Omental fat pad (tissue), 4 donors: ENCODE measurements around the gene KSR1. TPM values are rescaled to one million over a fixed set of nuclear protein-coding genes. Genes with fewer than 3 reads are reported as not detected.

Source experiments
- ATAC-seq: fragments of 150-250 bp; one replicate; pipeline ENCODE4 v1.9.1; 2016; ENCODE audit warnings: mild to moderate bottlenecking, moderate library complexity; ENCODE audit not compliant: low FRiP score
- DNase-seq: peaks from one replicate; pipeline ENCODE4 v3.0.0-alpha.2; 2019; ENCODE audit warnings: low spot score
- total RNA-seq, 4 donors: library from RNA; depleted of rRNA; stranded (reverse); fragments of >200 nt; gene quantifications; one replicate each; pipeline ENCODE4 v1.1.0, GENCODE V29; 2016
- TF ChIP-seq, protein P1 (sequence below), 3 donors: fragments of 450-650 bp; IDR thresholded peaks; one replicate each; pipeline ENCODE4 v1.5.1; 2016 to 2017; ENCODE audit warnings: antibody characterized with exemption in 3 of 3, mild to moderate bottlenecking in 3 of 3, moderate library complexity in 2 of 3

The KSR1 gene
- total RNA-seq, 4 donors from 2014 or later, result 25.8 to 42.3 (median 33.9) TPM

DNA sequence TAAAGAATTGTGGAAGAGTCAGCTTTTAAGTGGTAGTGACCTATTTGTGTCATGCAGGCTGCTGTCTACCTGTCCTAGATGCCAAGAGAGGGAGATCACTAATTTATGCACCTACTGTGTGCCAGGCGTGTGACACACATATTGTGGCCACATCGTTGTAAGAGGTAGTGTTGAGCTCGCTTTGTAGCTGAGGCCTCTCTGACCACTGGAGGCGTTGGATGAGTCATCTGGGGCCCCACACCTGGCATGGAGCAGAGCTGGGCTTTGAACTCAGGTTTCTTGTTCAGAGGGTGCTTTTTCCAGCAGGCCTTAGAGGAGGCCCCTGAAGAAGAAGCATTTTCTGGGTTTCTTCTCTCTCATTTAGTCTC lies 122.5 kb downstream of the KSR1 start:
- DNase-seq, result no peak
- TF ChIP-seq, protein P1, sequence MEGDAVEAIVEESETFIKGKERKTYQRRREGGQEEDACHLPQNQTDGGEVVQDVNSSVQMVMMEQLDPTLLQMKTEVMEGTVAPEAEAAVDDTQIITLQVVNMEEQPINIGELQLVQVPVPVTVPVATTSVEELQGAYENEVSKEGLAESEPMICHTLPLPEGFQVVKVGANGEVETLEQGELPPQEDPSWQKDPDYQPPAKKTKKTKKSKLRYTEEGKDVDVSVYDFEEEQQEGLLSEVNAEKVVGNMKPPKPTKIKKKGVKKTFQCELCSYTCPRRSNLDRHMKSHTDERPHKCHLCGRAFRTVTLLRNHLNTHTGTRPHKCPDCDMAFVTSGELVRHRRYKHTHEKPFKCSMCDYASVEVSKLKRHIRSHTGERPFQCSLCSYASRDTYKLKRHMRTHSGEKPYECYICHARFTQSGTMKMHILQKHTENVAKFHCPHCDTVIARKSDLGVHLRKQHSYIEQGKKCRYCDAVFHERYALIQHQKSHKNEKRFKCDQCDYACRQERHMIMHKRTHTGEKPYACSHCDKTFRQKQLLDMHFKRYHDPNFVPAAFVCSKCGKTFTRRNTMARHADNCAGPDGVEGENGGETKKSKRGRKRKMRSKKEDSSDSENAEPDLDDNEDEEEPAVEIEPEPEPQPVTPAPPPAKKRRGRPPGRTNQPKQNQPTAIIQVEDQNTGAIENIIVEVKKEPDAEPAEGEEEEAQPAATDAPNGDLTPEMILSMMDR (IDR thresholded peaks at IDR 0.05), result no peak
- ATAC-seq, result no peak

DNA sequence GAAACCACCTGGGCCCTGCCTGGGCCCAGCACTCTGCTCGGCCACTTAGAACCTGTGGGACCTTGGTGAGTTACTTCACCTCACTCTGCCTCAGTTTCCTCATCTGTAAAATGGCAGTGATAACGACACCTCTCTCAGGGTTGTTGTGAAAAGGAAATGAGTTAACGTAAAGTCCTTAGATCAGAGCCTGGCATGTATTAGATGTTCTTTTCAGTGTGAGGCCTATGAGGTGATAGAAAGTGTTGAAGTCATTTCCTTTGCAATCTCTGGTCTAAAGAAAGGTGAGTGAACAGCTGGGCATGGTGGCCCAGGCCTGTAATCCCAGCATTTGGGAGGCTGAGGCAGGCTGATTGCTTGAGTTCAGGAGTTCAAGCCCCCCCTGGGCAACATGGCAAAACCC lies 123.1 kb downstream of the KSR1 start:
- TF ChIP-seq, protein P1 (IDR thresholded peaks at IDR 0.05), result no peak
- DNase-seq (no peak), ATAC-seq (no peak)

DNA sequence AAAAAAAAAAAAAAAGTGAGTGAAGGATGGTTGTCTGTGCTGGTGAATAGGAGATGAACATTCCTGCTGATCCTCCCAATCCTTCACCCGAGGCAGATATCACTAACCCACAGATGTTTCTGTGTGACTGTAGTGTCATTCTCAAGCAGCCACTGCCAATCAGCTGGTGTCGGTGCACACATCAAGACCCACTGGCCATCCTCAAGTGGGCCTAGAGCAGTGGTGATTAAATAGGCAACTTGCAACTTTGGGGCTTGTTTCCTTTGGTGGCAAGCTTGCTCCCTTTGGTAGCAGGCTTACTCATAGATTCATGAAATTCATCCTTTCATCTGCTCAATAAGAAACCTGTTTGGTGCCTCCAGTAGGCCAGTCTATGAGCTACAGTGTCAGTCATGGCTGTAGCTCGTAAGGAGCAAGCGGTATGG lies 123.7 kb downstream of the KSR1 start:
- TF ChIP-seq, protein P1 (IDR thresholded peaks at IDR 0.05), result no peak
- DNase-seq (no peak), ATAC-seq (no peak)

DNA sequence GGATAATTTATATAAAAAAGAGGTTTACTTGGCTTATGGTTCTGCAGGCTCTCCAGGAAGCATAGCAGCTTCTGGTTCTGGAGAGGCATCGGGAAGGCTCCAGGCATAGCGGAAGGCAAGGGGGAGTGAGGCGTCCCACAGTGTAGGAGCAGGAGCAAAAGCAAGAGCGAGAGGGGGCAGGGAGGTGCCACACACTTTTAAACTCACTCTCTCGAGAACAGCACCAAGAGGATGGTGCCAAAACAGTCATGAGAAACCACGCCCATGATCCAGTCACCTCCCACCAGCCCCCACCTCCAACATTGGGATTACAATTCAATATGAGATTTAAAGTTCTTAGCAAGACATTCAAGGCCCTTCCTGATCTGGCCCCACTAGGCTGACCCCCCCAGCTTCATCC lies 124.8 kb downstream of the KSR1 start:
- DNase-seq (no peak), ATAC-seq (no peak)
- TF ChIP-seq, protein P1 (IDR thresholded peaks at IDR 0.05), result no peak

DNA sequence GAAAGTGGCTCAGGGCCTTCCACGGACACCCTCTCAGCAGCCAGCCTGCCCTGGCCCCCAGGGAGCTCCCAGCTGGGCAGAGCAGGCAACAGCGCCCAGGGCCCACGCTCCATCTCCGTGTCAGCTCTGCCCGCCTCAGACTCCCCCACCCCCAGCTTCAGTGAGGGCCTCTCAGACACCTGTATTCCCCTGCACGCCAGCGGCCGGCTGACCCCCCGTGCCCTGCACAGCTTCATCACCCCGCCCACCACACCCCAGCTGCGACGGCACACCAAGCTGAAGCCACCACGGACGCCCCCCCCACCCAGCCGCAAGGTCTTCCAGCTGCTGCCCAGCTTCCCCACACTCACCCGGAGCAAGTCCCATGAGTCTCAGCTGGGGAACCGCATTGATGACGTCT lies 126.4 kb downstream of the KSR1 start:
- TF ChIP-seq, protein P1 (IDR thresholded peaks at IDR 0.05), result no peak
- DNase-seq (no peak), ATAC-seq (no peak)

DNA sequence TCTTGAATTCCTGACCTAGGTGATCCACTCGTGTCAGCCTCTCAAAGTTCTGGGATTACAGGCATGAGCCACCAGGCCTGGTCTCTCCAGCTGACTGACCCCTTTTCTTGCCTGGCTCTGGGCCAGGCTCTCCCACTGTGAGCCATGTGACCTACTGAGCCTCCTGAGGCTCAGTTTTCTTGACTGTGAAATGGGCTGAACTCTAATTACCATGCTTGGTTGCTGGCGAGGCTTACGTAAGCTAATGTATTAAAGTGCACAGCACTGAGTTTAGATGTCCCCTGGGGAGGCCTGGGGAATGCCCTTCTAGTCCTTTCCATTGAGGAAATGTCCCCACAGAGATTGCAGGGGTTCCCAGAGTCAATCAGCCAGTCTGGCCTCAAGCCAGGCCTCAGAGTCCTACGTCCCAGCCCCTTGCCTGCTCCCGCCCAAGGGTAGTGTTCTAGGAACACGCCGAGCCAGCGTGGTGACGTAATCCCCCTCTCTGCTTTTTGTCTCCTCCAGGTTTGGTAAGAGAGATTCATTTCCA lies 129.0 kb downstream of the KSR1 start:
- ATAC-seq, result no peak
- TF ChIP-seq, protein P1 (IDR thresholded peaks at IDR 0.05), result no peak
- no peak for DNase-seq

DNA sequence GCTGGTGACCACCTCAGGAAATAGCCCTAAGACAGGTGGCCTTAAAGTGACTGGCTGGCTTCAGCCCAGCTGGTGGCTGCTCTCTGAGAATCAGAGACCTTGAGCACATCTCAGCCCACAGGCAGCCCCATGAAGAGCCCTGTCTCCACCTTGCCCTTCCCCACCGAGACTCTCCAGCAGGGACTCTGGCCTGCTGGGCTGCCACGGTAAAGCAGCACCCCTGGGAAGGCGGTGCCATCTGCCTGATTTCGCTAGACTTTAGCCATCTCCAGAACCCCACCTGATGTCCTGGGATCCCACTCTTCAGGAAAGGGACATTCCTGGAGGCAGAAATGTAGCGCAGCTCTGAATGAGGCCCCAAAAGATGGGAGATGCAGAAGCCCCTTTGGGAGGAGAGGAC lies 129.5 kb downstream of the KSR1 start:
- TF ChIP-seq, protein P1 (IDR thresholded peaks at IDR 0.05), result no peak
- ATAC-seq, result no peak

More for the DNA sequence above, 129.5 kb downstream of the KSR1 start:
- DNase-seq, result no peak
